ENCODE data around the gene URAD.

DNA sequence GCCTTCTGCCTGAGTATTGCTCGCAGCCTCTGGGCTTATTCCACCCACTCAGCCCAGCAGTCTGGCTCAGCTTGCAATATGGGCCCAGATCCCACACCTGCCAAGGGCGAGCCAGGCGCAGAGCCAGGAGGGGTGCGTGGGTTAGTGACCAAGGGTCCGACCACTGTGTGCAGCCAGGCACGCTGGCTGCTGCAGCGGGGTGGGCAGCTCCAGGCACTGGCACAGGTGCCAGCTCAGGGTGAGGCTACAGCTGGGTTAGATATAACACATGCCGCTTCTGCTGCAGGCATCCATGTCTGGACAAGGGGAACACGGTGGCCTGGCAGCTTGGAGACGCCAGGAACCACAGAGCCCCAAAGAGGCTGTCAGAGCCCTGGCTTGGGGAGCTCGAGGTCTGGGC is 12.6 kb upstream of the URAD start:
- TF ChIP-seq POLR2AphosphoS5 (IDR thresholded peaks at IDR 0.05; ENCODE audit: low read depth, low read length) (no peak), POLR2A (IDR thresholded peaks at IDR 0.05; ENCODE audit: low read depth, low read length) (no peak), TAF1 (IDR thresholded peaks at IDR 0.05; ENCODE audit: low read depth, low read length) (no peak), SPI1 (IDR thresholded peaks at IDR 0.05; ENCODE audit: low read depth, low read length) (no peak)
